Fibroblast of lung (primary cell): ENCODE measurements around the gene ACY1. TPM values are rescaled to one million over a fixed set of nuclear protein-coding genes. Genes with fewer than 3 reads are reported as not detected.

Source experiments
- DNase-seq, 2 donors: peaks; one replicate each; pipeline versions ENCODE4 v3.0.0 to v3.0.0-alpha.2; 2010; ENCODE audit warnings: low read depth in 2 of 2
- H2AFZ ChIP-seq: 2 replicates; pipeline ENCODE4 v1.5.1; 2012; ENCODE audit warnings: low read length, control low read depth, inconsistent platforms
- H3K27ac ChIP-seq: 2 replicates; pipeline ENCODE4 v1.5.1; 2011; ENCODE audit warnings: low read length, control low read depth; ENCODE audit not compliant: insufficient read depth
- H3K27me3 ChIP-seq: 2 replicates; pipeline ENCODE4 v1.5.1; 2011; ENCODE audit warnings: mild to moderate bottlenecking, low read length; ENCODE audit not compliant: control insufficient read depth, insufficient read depth
- H3K36me3 ChIP-seq: 2 replicates; pipeline ENCODE4 v1.5.1; 2011; ENCODE audit warnings: low read length; ENCODE audit not compliant: control insufficient read depth, insufficient read depth
- H3K4me1 ChIP-seq: 2 replicates; pipeline ENCODE4 v1.5.1; 2011; ENCODE audit warnings: low read length; ENCODE audit not compliant: control insufficient read depth, insufficient read depth; ENCODE audit errors: extremely low read depth
- H3K4me2 ChIP-seq: 2 replicates; pipeline ENCODE4 v1.5.1; 2011; ENCODE audit warnings: low read length, control low read depth; ENCODE audit not compliant: insufficient read depth; ENCODE audit errors: extremely low read depth
- H3K4me3 ChIP-seq, 4 experiments: fragments of 200-600 bp in 1 of 4; sonication (generic) in 1 of 4; replicated peaks in 1 of 4; 2 replicates each; pipeline ENCODE4 v1.5.1; 2011 to 2016; ENCODE audit warnings: low read length in 4 of 4, low read depth in 3 of 4, mild to moderate bottlenecking in 3 of 4, control low read depth in 2 of 4, inconsistent platforms in 1 of 4, mixed read lengths in 1 of 4; ENCODE audit not compliant: insufficient read depth in 1 of 4; ENCODE audit errors: control extremely low read depth in 1 of 4
- H3K79me2 ChIP-seq: 2 replicates; pipeline ENCODE4 v1.5.1; 2012; ENCODE audit warnings: mild to moderate bottlenecking, low read length, inconsistent platforms; ENCODE audit not compliant: control insufficient read depth, insufficient read depth
- H3K9ac ChIP-seq: 2 replicates; pipeline ENCODE4 v1.5.1; 2011; ENCODE audit warnings: mild to moderate bottlenecking, low read length, control low read depth; ENCODE audit not compliant: insufficient read depth
- H3K9me3 ChIP-seq: 2 replicates; pipeline ENCODE4 v1.5.1; 2012; ENCODE audit warnings: low read depth, low read length; ENCODE audit not compliant: control insufficient read depth, insufficient read depth
- H4K20me1 ChIP-seq: 2 replicates; pipeline ENCODE4 v1.5.1; 2011; ENCODE audit warnings: low read length; ENCODE audit not compliant: control insufficient read depth, insufficient read depth; ENCODE audit errors: extremely low read depth
- EZH2 ChIP-seq: IDR thresholded peaks from 2 replicates; pipeline ENCODE4 v1.5.1; 2012; ENCODE audit warnings: low read length, control low read depth, mild to moderate bottlenecking; ENCODE audit errors: missing control alignments
- polyA plus RNA-seq, 2 donors: library from polyadenylated mRNA; depleted of rRNA in 1 of 2; stranded (reverse) in 1 of 2; unstranded in 1 of 2; fragments of >200 nt; gene quantifications; 2 replicates each; pipeline ENCODE4 v1.2.1, GENCODE V29; 2011 to 2012; ENCODE audit warnings: missing spikeins in 1 of 2
- total RNA-seq: library from RNA; depleted of rRNA; stranded (reverse); fragments of >200 nt; gene quantifications from 2 replicates; pipeline ENCODE4 v1.2.1, GENCODE V29; 2014
- TF ChIP-seq, protein P1 (sequence below), 2 donors: IDR thresholded peaks in 1 of 2; conservative IDR thresholded peaks in 1 of 2; 1 replicate in 1 of 2; 2 replicates in 1 of 2; pipeline ENCODE4 v1.5.1; 2011 to 2012; ENCODE audit warnings: low read length in 2 of 2, control low read depth in 1 of 2, inconsistent platforms in 1 of 2, low read depth in 1 of 2, mild to moderate bottlenecking in 1 of 2

Gene ACY1
- total and polyA plus RNA-seq, 2 donors (not counting 1 experiment from before 2014, with no cell fraction given): 21.4 to 40.3 TPM

DNA sequence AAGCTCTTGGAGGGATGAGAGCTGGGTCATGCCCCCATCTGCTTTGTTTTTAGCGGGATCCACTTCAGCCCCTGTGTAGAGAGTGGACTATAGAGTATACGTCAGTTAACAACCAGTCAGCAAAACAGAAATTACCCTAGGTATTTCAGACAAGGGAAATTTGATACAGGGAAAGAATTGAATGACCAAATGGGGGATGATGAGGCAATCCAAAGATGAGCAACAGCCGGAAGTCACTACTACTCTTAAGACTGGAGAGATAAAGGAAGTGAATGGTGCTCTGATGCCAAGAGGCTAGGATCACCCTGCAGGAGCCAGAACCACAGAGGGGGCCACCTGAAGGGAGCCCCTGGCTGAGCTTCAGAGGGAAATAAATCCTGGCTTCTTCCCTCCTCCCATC lies 29.9 kb upstream of the ACY1 start:
- H2AFZ ChIP-seq: no peak overlapping the region
- H4K20me1 ChIP-seq: no peaks in the 10 kb centered on the region
- H3K36me3 ChIP-seq: peaks cover 3% of the 10 kb centered on the region
- no peak overlapping the region for H3K27ac ChIP-seq
- no peaks in the 10 kb centered on the region for H3K79me2 ChIP-seq
- H3K4me2 ChIP-seq: no peak overlapping the region
- H3K4me1 ChIP-seq: no peaks in the 10 kb centered on the region
- H3K27me3 ChIP-seq: peaks cover 5% of the 10 kb centered on the region
- no peaks in the 10 kb centered on the region for H3K9me3 ChIP-seq
- no peak overlapping the region for H3K9ac ChIP-seq
- H3K4me3 ChIP-seq: no peak overlapping the region
- DNase-seq: peak; percentile 63 to 68
- TF ChIP-seq, protein P1, sequence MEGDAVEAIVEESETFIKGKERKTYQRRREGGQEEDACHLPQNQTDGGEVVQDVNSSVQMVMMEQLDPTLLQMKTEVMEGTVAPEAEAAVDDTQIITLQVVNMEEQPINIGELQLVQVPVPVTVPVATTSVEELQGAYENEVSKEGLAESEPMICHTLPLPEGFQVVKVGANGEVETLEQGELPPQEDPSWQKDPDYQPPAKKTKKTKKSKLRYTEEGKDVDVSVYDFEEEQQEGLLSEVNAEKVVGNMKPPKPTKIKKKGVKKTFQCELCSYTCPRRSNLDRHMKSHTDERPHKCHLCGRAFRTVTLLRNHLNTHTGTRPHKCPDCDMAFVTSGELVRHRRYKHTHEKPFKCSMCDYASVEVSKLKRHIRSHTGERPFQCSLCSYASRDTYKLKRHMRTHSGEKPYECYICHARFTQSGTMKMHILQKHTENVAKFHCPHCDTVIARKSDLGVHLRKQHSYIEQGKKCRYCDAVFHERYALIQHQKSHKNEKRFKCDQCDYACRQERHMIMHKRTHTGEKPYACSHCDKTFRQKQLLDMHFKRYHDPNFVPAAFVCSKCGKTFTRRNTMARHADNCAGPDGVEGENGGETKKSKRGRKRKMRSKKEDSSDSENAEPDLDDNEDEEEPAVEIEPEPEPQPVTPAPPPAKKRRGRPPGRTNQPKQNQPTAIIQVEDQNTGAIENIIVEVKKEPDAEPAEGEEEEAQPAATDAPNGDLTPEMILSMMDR (conservative IDR thresholded peaks at IDR 0.05 in 1 of 2, IDR thresholded peaks at IDR 0.05 in 1 of 2; ENCODE audit: low read depth in 1 of 2, low read length in 2 of 2): no peak
- no peak for TF ChIP-seq EZH2

DNA sequence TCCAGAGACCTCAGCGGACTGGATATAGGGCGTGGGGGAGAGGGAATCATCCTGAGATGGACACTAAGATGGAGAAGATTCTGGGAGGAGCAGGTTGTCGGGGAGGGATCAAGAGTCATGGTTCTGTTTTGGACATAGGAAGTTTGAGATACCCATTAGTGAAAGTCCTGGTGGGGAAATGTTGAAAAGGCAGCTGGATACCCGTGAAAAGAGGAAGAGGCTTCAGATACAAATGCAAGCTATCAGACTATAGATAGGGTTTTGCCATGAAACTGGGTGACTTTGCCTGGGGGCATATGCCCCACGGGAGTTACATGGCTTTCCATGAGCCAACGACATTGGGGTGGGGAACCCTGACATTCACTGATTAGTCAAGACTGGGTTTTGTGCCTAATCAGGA lies 29.2 kb upstream of the ACY1 start:
- Histone ChIP-seq H3K27me3 (peaks cover 5% of the 10 kb centered on the region), H4K20me1 (no peaks in the 10 kb centered on the region), H3K4me2 (no peak overlapping the region), H2AFZ (no peak overlapping the region), H3K36me3 (peaks cover 5% of the 10 kb centered on the region), H3K79me2 (no peaks in the 10 kb centered on the region), H3K27ac (no peak overlapping the region), H3K4me3 (no peak overlapping the region), H3K9me3 (no peaks in the 10 kb centered on the region), H3K4me1 (no peaks in the 10 kb centered on the region), H3K9ac (no peak overlapping the region)
- no peak for TF ChIP-seq EZH2
- TF ChIP-seq, protein P1 (conservative IDR thresholded peaks at IDR 0.05 in 1 of 2, IDR thresholded peaks at IDR 0.05 in 1 of 2; ENCODE audit: low read depth in 1 of 2, low read length in 2 of 2): no peak
- DNase-seq: no peak

DNA sequence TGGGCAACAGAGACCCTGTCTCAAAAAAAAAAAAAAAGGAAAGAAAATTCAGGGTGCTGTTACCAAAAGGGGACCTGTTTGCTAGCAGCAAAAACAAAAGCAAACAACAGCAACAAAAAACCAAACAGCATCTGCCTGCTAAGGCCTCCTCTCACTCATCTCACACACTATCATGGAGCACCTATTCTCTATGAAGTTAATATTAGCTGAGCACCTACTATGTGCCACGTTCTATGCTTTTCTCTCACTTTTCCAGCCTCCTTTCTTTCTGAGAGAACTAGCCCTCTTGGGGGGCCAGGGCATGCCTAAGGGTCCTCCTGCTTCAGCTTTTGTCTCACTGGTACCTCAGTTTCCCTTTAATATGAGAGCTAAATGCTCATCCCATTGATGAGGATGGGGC lies 28.6 kb upstream of the ACY1 start:
- Histone ChIP-seq H3K36me3 (peaks cover 6% of the 10 kb centered on the region), H3K27ac (no peak overlapping the region), H3K9me3 (no peaks in the 10 kb centered on the region), H4K20me1 (no peaks in the 10 kb centered on the region), H3K9ac (no peak overlapping the region), H2AFZ (no peak overlapping the region), H3K4me1 (no peaks in the 10 kb centered on the region), H3K27me3 (peaks cover 5% of the 10 kb centered on the region), H3K4me2 (no peak overlapping the region), H3K4me3 (no peak overlapping the region), H3K79me2 (no peaks in the 10 kb centered on the region)
- DNase-seq: no peak
- TF ChIP-seq, protein P1 (conservative IDR thresholded peaks at IDR 0.05 in 1 of 2, IDR thresholded peaks at IDR 0.05 in 1 of 2; ENCODE audit: low read depth in 1 of 2, low read length in 2 of 2): no peak
- no peak for TF ChIP-seq EZH2
